GM23338 (cell line): ENCODE measurements around the gene FAM193B. TPM values are rescaled to one million over a fixed set of nuclear protein-coding genes. Genes with fewer than 3 reads are reported as not detected.

ENCODE experiments used
- ATAC-seq: fragments of 200-7000 bp; cut with Tn5 transposase; 3 replicates; pipeline ENCODE4 v1.9.1; 2020
- DNase-seq: peaks from one replicate; pipeline ENCODE4 v3.0.0-alpha.2; 2015; ENCODE audit warnings: low spot score
- H2AFZ ChIP-seq: fragments of 200-600 bp; sonication (generic); 2 replicates; pipeline ENCODE4 v1.8.0; 2016; ENCODE audit warnings: antibody characterized with exemption, mild to moderate bottlenecking, moderate library complexity
- H3F3A ChIP-seq: fragments of 200-600 bp; sonication (generic); replicated peaks from 2 replicates; pipeline ENCODE4 v1.8.0; 2017; ENCODE audit warnings: antibody characterized with exemption, mixed run types, low read depth
- H3K27ac ChIP-seq: fragments of 200-600 bp; sonication (generic); 2 replicates; pipeline ENCODE4 v1.6.1; 2016; ENCODE audit warnings: low read depth
- H3K27me3 ChIP-seq: fragments of 200-600 bp; sonication (generic); 2 replicates; pipeline ENCODE4 v1.8.0; 2016; ENCODE audit warnings: mild to moderate bottlenecking, mixed run types, moderate library complexity; ENCODE audit not compliant: insufficient read depth
- H3K36me3 ChIP-seq: fragments of 200-600 bp; sonication (generic); 2 replicates; pipeline ENCODE4 v1.8.0; 2016; ENCODE audit warnings: mild to moderate bottlenecking; ENCODE audit not compliant: insufficient read depth
- H3K4me1 ChIP-seq: fragments of 200-600 bp; sonication (generic); 2 replicates; pipeline ENCODE4 v1.8.0; 2016; ENCODE audit warnings: mild to moderate bottlenecking, moderate library complexity; ENCODE audit not compliant: insufficient read depth
- H3K4me2 ChIP-seq: fragments of 200-600 bp; sonication (generic); 2 replicates; pipeline ENCODE4 v1.7.1; 2017; ENCODE audit warnings: mixed run types
- H3K4me3 ChIP-seq: fragments of 200-600 bp; sonication (generic); 2 replicates; pipeline ENCODE4 v1.6.1; 2016; ENCODE audit warnings: mixed run types
- H3K79me2 ChIP-seq: fragments of 200-600 bp; sonication (generic); replicated peaks from 2 replicates; pipeline ENCODE4 v1.8.0; 2017; ENCODE audit warnings: mild to moderate bottlenecking; ENCODE audit not compliant: insufficient read depth
- H3K9me2 ChIP-seq: fragments of 200-600 bp; sonication (generic); 2 replicates; pipeline ENCODE4 v1.8.0; 2017; ENCODE audit not compliant: insufficient read depth
- H4K20me1 ChIP-seq: fragments of 200-600 bp; sonication (generic); replicated peaks from 2 replicates; pipeline ENCODE4 v1.8.0; 2017; ENCODE audit warnings: mild to moderate bottlenecking; ENCODE audit not compliant: insufficient read depth
- H3K27ac Mint-ChIP-seq: 2 replicates; pipeline ENCODE4 v1.8.0; 2020; ENCODE audit warnings: inconsistent platforms, mild to moderate bottlenecking, moderate library complexity, mixed read lengths
- H3K27me3 Mint-ChIP-seq: 3 replicates; pipeline ENCODE4 v1.8.0; 2022; ENCODE audit warnings: low read depth, mild to moderate bottlenecking, moderate library complexity, mixed read lengths, inconsistent platforms; ENCODE audit not compliant: insufficient read depth, poor library complexity
- H3K36me3 Mint-ChIP-seq: 3 replicates; pipeline ENCODE4 v1.8.0; 2021; ENCODE audit warnings: low read depth, mild to moderate bottlenecking, inconsistent platforms, moderate library complexity, mixed read lengths
- H3K4me1 Mint-ChIP-seq: 3 replicates; pipeline ENCODE4 v1.8.0; 2020; ENCODE audit warnings: mild to moderate bottlenecking, inconsistent platforms, mixed read lengths
- H3K4me3 Mint-ChIP-seq: 3 replicates; pipeline ENCODE4 v1.8.0; 2021; ENCODE audit warnings: moderate library complexity, mild to moderate bottlenecking, inconsistent platforms, mixed read lengths
- H3K9me3 Mint-ChIP-seq: 3 replicates; pipeline ENCODE4 v1.8.0; 2020; ENCODE audit warnings: moderate library complexity, mild to moderate bottlenecking, inconsistent platforms, mixed read lengths
- CREB1 ChIP-seq: fragments of 250-450 bp; sonication (Bioruptor Pico); IDR thresholded peaks from 2 replicates; pipeline ENCODE4 v1.5.0; 2020; ENCODE audit warnings: low read depth, mild to moderate bottlenecking, moderate library complexity
- CTCF ChIP-seq, 2 experiments: fragments of 200-600 bp in 1 of 2; sonication (generic) in 1 of 2; conservative IDR thresholded peaks; 2 replicates each; pipeline versions ENCODE4 v1.5.1 to v1.6.1; 2016 to 2017; ENCODE audit warnings: antibody characterized with exemption in 2 of 2, low read depth in 2 of 2, mild to moderate bottlenecking in 2 of 2, moderate library complexity in 1 of 2
- ETS1 ChIP-seq: IDR thresholded peaks from 2 replicates; pipeline ENCODE4 v1.6.1; 2016; ENCODE audit warnings: antibody characterized with exemption
- EZH2 ChIP-seq: fragments of 200-600 bp; sonication (generic); IDR thresholded peaks from one replicate; pipeline ENCODE4 v1.8.0; 2017; ENCODE audit warnings: antibody characterized with exemption, mild to moderate bottlenecking, low read depth; ENCODE audit not compliant: unreplicated experiment
- POLR2AphosphoS5 ChIP-seq: IDR thresholded peaks from 2 replicates; pipeline ENCODE4 v1.6.1; 2016; ENCODE audit warnings: antibody characterized with exemption, low read depth
- REST ChIP-seq: IDR thresholded peaks from one replicate; pipeline ENCODE4 v1.6.1; 2018; ENCODE audit warnings: antibody characterized with exemption; ENCODE audit not compliant: unreplicated experiment
- STAT1 ChIP-seq: IDR thresholded peaks from one replicate; pipeline ENCODE4 v1.6.1; 2016; ENCODE audit warnings: antibody characterized with exemption; ENCODE audit not compliant: unreplicated experiment
- long read RNA-seq: library from polyadenylated mRNA; unstranded; transcript quantifications from one replicate; pipeline ENCODE4 v2.0.0, GENCODE V29; 2020; ENCODE audit not compliant: unreplicated experiment
- polyA plus RNA-seq: library from polyadenylated mRNA; unstranded; fragments of >200 nt; fragmentation: Nextera tagmentation; extraction: Ambion mirVana; gene quantifications from 2 replicates; pipeline ENCODE4 v1.2.1, GENCODE V29; 2016
- total RNA-seq: library from RNA; depleted of rRNA; stranded (reverse); fragments of >200 nt; shearing (Covaris generic); gene quantifications from 2 replicates; pipeline ENCODE4 v1.2.3, GENCODE V29; 2014; rRNA removed

The FAM193B gene
- total RNA-seq = 46.9 and 58.6 TPM in 2 replicates
- 44.4 and 46.1 TPM in 2 replicates for polyA plus RNA-seq
- long read RNA-seq, partial matches to known transcripts = 0 of 3 reads
- long read RNA-seq, other reads (novel, unspliced or antisense) = 3 of 3 reads

GRCh38 chr5:177554474-177555111, at the start of gene FAM193B:
Gene FAM193B, minus strand, starts transcription at chr5:177554563. Its CDS starts 105 bp downstream, at chr5:177554458.
- H3K36me3 ChIP-seq = peaks cover 11% of the 10 kb centered on the region; the same call in 1 of the 2 replicates
- Mint-ChIP-seq H3K27me3 (peaks cover 12% of the 10 kb centered on the region), H3K36me3 (peaks cover 22% of the 10 kb centered on the region), H3K4me1 (peaks cover 29% of the 10 kb centered on the region), H3K4me3 (peak within 1 kb of the TSS; percentile 85), H3K9me3 (peaks cover 1% of the 10 kb centered on the region; the same call in 1 of the 3 replicates), H3K27ac (peak within 1 kb of the TSS; percentile 9; the same call in 1 of the 2 replicates)
- ATAC-seq (peak; percentile 81), DNase-seq (peak; percentile 98)
- H2AFZ ChIP-seq = peak within 1 kb of the TSS; percentile 89
- 0 out of 2 replicates have a peak within 1 kb of the TSS, but pooled peaks have one; percentile 26 for H3K27ac ChIP-seq
- H4K20me1 ChIP-seq = peaks cover 37% of the 10 kb centered on the region
- H3K4me3 ChIP-seq = peak within 1 kb of the TSS; percentile 98
- peak within 1 kb of the TSS; percentile 99 for H3K4me2 ChIP-seq
- peaks cover 10% of the 10 kb centered on the region; the same call in 1 of the 2 replicates for H3K4me1 ChIP-seq
- no peaks in the 10 kb centered on the region for H3K27me3 ChIP-seq
- H3F3A ChIP-seq = peaks cover 15% of the 10 kb centered on the region
- no peak for TF ChIP-seq EZH2
- peak; percentile 5 for TF ChIP-seq REST
- TF ChIP-seq ETS1 = peak; percentile 91
- TF ChIP-seq STAT1 = no peak
- TF ChIP-seq POLR2AphosphoS5 = peak; percentile 45; the same call in 1 of the 2 replicates
- 0 out of 2 replicates have a peak, but pooled peaks have one; percentile 23 for TF ChIP-seq CREB1
- peak; percentile 27 to 35; a peak in 3 of 4 replicates for TF ChIP-seq CTCF (conservative IDR thresholded peaks at IDR 0.05; ENCODE audit: low read depth in 2 of 2)
- H3K79me2 ChIP-seq = peaks cover 42% of the 10 kb centered on the region
- H3K9me2 ChIP-seq = no peaks in the 10 kb centered on the region
